H1 (cell line): ENCODE measurements around the gene PPP4R4.

Experiments
- EZH2 ChIP-seq: fragments of 200-600 bp; sonication (generic); IDR thresholded peaks from 2 replicates; pipeline ENCODE4 v1.7.1; 2012; ENCODE audit warnings: low read depth, mild to moderate bottlenecking, moderate library complexity, low read length, inconsistent platforms; ENCODE audit not compliant: severe bottlenecking
- PHF8 ChIP-seq: fragments of 200-600 bp; sonication (generic); conservative IDR thresholded peaks from 2 replicates; pipeline ENCODE4 v1.7.1; 2012; ENCODE audit warnings: low read depth, mild to moderate bottlenecking, inconsistent platforms, low read length, moderate library complexity
- POLR2A ChIP-seq, 2 experiments: IDR thresholded peaks; 1 replicate in 1 of 2; 2 replicates in 1 of 2; pipeline ENCODE4 v1.6.1; 2011; ENCODE audit warnings: low read depth in 2 of 2, low read length in 2 of 2, mild to moderate bottlenecking in 2 of 2; ENCODE audit errors: control extremely low read depth in 1 of 2
- POLR2AphosphoS5 ChIP-seq: IDR thresholded peaks from 2 replicates; pipeline ENCODE4 v1.6.1; 2011; ENCODE audit warnings: low read depth, low read length
- RAD21 ChIP-seq, 2 experiments: IDR thresholded peaks in 1 of 2; conservative IDR thresholded peaks in 1 of 2; 2 replicates each; pipeline ENCODE4 v1.6.1; 2011; ENCODE audit warnings: low read depth in 2 of 2, low read length in 2 of 2, improper control_type of control experiment in 1 of 2, inconsistent platforms in 1 of 2, mild to moderate bottlenecking in 1 of 2, moderate library complexity in 1 of 2
- RNF2 ChIP-seq: fragments of 200-900, 300-1000 bp; sonication (generic); IDR thresholded peaks from 2 replicates; pipeline ENCODE4 v1.7.1; 2016; ENCODE audit warnings: borderline replicate concordance, low read depth, mild to moderate bottlenecking, antibody characterized with exemption, low read length; ENCODE audit not compliant: poor library complexity, severe bottlenecking; ENCODE audit errors: missing control alignments
- SP1 ChIP-seq: IDR thresholded peaks from 2 replicates; pipeline ENCODE4 v1.6.1; 2011; ENCODE audit warnings: low read depth, low read length
- TAF1 ChIP-seq: IDR thresholded peaks from 2 replicates; pipeline ENCODE4 v1.6.1; 2011; ENCODE audit warnings: mild to moderate bottlenecking, low read depth, low read length
- YY1 ChIP-seq: IDR thresholded peaks from 2 replicates; pipeline ENCODE4 v1.6.1; 2011; ENCODE audit warnings: low read depth, mild to moderate bottlenecking, low read length
- ZNF274 ChIP-seq: IDR thresholded peaks from 2 replicates; pipeline ENCODE4 v1.7.0; 2012; ENCODE audit warnings: low read length, borderline replicate concordance; ENCODE audit errors: extremely low read depth
- TF ChIP-seq, protein P1 (sequence below): IDR thresholded peaks from 2 replicates; pipeline ENCODE4 v1.6.1; 2011; ENCODE audit warnings: low read depth, mild to moderate bottlenecking, low read length; ENCODE audit not compliant: insufficient read depth
- TF ChIP-seq, protein P2 (sequence below), 3 experiments: IDR thresholded peaks; 1 replicate in 2 of 3; 2 replicates in 1 of 3; pipeline versions ENCODE4 v1.5.1 to v1.6.1; 2011; ENCODE audit warnings: low read length in 3 of 3, mild to moderate bottlenecking in 3 of 3, inconsistent platforms in 2 of 3, low read depth in 1 of 3, moderate library complexity in 1 of 3; ENCODE audit not compliant: insufficient read depth in 1 of 3; ENCODE audit errors: control extremely low read depth in 1 of 3
- TF ChIP-seq, protein P3 (sequence below): IDR thresholded peaks from 2 replicates; pipeline ENCODE4 v1.6.1; 2011; ENCODE audit warnings: low read length, improper control_type of control experiment

DNA sequence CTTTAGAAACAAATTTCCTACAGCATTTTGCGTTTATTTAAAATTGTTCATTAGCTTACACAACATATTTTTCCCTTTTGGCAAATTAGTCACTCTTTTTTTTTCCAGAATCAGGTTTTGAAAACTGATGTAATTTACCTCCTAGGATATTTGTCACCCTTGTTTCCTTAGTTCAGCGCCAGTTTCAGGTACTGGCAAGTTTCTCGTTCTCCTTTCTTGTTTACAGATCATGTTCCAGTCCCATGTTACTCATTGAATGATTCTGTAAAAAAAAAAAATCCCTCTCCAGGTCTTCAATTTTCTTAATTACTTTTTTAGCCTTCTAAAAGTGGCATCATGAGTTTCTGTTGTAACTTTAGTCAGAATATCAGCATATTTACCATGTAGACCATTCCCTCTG, 2.7 kb downstream of the PPP4R4 start:
- TF ChIP-seq EZH2, result no peak
- TF ChIP-seq POLR2A (IDR thresholded peaks at IDR 0.05; ENCODE audit: control extremely low read depth in 1 of 2, low read depth in 2 of 2, low read length in 2 of 2), result no peak
- TF ChIP-seq, protein P1, sequence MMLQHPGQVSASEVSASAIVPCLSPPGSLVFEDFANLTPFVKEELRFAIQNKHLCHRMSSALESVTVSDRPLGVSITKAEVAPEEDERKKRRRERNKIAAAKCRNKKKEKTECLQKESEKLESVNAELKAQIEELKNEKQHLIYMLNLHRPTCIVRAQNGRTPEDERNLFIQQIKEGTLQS, result no peak
- TF ChIP-seq, protein P2, sequence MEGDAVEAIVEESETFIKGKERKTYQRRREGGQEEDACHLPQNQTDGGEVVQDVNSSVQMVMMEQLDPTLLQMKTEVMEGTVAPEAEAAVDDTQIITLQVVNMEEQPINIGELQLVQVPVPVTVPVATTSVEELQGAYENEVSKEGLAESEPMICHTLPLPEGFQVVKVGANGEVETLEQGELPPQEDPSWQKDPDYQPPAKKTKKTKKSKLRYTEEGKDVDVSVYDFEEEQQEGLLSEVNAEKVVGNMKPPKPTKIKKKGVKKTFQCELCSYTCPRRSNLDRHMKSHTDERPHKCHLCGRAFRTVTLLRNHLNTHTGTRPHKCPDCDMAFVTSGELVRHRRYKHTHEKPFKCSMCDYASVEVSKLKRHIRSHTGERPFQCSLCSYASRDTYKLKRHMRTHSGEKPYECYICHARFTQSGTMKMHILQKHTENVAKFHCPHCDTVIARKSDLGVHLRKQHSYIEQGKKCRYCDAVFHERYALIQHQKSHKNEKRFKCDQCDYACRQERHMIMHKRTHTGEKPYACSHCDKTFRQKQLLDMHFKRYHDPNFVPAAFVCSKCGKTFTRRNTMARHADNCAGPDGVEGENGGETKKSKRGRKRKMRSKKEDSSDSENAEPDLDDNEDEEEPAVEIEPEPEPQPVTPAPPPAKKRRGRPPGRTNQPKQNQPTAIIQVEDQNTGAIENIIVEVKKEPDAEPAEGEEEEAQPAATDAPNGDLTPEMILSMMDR (IDR thresholded peaks at IDR 0.05; ENCODE audit: control extremely low read depth in 1 of 3, insufficient read depth in 1 of 3, low read depth in 1 of 3, low read length in 3 of 3), result no peak
- no peak for TF ChIP-seq RAD21 (IDR thresholded peaks at IDR 0.05 in 1 of 2, conservative IDR thresholded peaks at IDR 0.05 in 1 of 2; ENCODE audit: low read depth in 2 of 2, low read length in 2 of 2)
- TF ChIP-seq POLR2AphosphoS5, result no peak
- TF ChIP-seq YY1, result no peak
- TF ChIP-seq SP1, result no peak
- TF ChIP-seq, protein P3, sequence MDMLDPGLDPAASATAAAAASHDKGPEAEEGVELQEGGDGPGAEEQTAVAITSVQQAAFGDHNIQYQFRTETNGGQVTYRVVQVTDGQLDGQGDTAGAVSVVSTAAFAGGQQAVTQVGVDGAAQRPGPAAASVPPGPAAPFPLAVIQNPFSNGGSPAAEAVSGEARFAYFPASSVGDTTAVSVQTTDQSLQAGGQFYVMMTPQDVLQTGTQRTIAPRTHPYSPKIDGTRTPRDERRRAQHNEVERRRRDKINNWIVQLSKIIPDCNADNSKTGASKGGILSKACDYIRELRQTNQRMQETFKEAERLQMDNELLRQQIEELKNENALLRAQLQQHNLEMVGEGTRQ, result no peak
- TF ChIP-seq ZNF274, result no peak
- no peak for TF ChIP-seq TAF1
- TF ChIP-seq RNF2, result no peak
- TF ChIP-seq PHF8, result no peak
